Mesodermal cell (in vitro differentiated cells): ENCODE measurements around the gene ELOA.
"Not testable (repeated sequence)": the region's sequence is repeated elsewhere in the genome, so short reads cannot be mapped to it uniquely, and the experiment has no call there.

Experiments
- H3K27ac ChIP-seq: 2 replicates; pipeline ENCODE4 v1.7.0; 2013; ENCODE audit warnings: mild to moderate bottlenecking, low read depth, low read length, moderate library complexity; ENCODE audit not compliant: severe bottlenecking
- H3K36me3 ChIP-seq: 2 replicates; pipeline ENCODE4 v1.7.1; 2013; ENCODE audit warnings: mild to moderate bottlenecking, low read length, moderate library complexity; ENCODE audit not compliant: control insufficient read depth, insufficient read depth
- H3K4me1 ChIP-seq: one replicate; pipeline ENCODE4 v1.7.1; 2013; ENCODE audit warnings: mild to moderate bottlenecking, low read length; ENCODE audit not compliant: insufficient read depth, control insufficient read depth, poor library complexity, severe bottlenecking
- H3K4me3 ChIP-seq: 2 replicates; pipeline ENCODE4 v1.7.0; 2013; ENCODE audit warnings: low read length, control low read depth, mild to moderate bottlenecking; ENCODE audit not compliant: insufficient read depth, poor library complexity, severe bottlenecking; ENCODE audit errors: extremely low read depth
- H3K9me3 ChIP-seq: 2 replicates; pipeline ENCODE4 v1.7.1; 2013; ENCODE audit warnings: mild to moderate bottlenecking, low read length, moderate library complexity; ENCODE audit not compliant: control insufficient read depth
- WGBS, 2 experiments: methylation state at CpG; one replicate each; pipeline ENCODE4 v1.1.5; 2013; ENCODE audit warnings: missing lambda C conversion rate in 2 of 2; ENCODE audit not compliant: insufficient coverage in 2 of 2; 5-methylcytosine and 5-hydroxymethylcytosine counted together

Gene ELOA

DNA sequence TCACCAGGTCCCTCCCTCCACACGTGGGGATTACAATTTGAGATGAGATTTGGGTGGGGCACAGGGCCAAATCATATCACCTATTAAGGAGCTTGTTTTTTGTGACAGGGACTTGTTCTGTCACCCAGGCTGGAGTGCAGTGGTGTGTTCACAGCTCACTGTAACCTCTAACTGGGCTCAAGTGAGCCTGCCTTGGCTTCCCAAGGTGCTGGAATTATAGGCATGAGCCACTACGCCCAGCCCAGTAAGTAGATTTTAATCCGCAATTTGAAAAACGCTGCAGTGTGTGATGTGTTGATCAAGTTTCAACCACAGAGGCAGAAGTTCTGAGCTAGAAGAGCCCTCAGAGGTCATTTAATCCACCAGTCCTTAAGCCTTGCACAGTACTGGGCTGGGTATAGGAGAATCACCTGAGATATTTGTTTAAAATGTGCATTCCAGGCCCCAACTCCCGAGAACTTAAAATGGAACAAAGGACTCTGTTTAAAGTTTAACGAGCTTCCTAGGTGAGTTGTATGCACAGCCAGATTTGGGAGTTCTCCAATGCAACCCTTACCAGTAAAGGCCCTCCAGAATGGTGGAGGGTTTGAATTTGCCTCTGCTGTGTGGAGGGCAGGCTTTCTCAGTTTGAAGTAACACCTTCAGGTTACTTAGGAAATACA, 38.3 kb upstream of the ELOA start:
- no peaks in the 10 kb centered on the region for H3K4me1 ChIP-seq
- H3K27ac ChIP-seq: no peak overlapping the region
- H3K9me3 ChIP-seq: no peaks in the 10 kb centered on the region
- 87 to 93% methylated on average over 4 to 5 of the region's 6 CpGs for WGBS, 2 experiments
- H3K4me3 ChIP-seq: no peak overlapping the region
- H3K36me3 ChIP-seq: peaks cover 79% of the 10 kb centered on the region

GRCh38 chr1:23709229-23709628, 34.0 kb upstream of the ELOA start:
- WGBS, 2 experiments: 100% methylated on average over 4 of the region's 4 CpGs

GRCh38 chr1:23718482-23718881, 24.8 kb upstream of the ELOA start:
- no peaks in the 10 kb centered on the region for H3K4me1 ChIP-seq
- H3K4me3 ChIP-seq: no peak overlapping the region
- WGBS, 2 experiments: 8 to 17% methylated on average over 3 of the region's 3 CpGs
- peaks cover 34% of the 10 kb centered on the region for H3K36me3 ChIP-seq
- H3K27ac ChIP-seq: no peak overlapping the region
- H3K9me3 ChIP-seq: no peaks in the 10 kb centered on the region

More at GRCh38 chr1:23709229-23709628, 34.0 kb upstream of the ELOA start:
- no peaks in the 10 kb centered on the region for H3K4me1 ChIP-seq
- no peak overlapping the region for H3K27ac ChIP-seq
- peaks cover 63% of the 10 kb centered on the region for H3K36me3 ChIP-seq
- no peaks in the 10 kb centered on the region for H3K9me3 ChIP-seq
- H3K4me3 ChIP-seq: no peak overlapping the region

DNA sequence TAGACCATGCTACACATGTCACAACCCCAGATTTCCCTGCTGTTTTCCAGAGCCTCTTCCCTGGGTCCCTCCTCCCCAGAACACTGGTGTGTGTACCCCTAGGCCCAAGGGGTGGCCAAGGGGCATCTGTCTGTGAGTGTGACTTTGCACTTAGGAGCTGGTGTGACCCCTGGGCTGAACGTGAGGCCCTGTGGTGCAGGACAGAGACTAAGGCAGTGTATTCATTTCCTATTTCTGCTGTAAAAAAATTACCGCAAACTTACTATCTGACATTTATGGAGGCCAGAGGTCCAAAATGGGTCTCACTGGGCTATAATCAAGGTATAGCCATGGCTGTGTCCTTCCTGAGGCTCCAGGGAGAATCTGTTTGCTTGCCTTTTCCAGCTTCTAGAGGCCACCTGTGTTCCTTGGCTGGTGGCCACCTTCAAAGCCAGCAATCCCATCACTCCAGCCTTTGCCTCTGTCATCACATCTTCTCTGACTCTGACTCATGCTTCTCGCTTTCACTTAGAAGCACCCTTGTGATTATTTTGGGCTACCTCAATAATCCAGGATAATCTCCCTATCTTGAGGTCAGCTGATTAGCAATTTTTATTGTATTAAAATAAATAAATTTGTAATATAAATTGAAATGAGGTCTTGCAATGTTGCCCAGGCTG, 24.0 kb upstream of the ELOA start:
- 91 to 100% methylated on average over 1 to 2 of the region's 3 CpGs for WGBS, 2 experiments
- Histone ChIP-seq H3K9me3 (no peaks in the 10 kb centered on the region), H3K4me3 (no peak overlapping the region), H3K36me3 (peaks cover 33% of the 10 kb centered on the region), H3K27ac (no peak overlapping the region), H3K4me1 (no peaks in the 10 kb centered on the region)

DNA sequence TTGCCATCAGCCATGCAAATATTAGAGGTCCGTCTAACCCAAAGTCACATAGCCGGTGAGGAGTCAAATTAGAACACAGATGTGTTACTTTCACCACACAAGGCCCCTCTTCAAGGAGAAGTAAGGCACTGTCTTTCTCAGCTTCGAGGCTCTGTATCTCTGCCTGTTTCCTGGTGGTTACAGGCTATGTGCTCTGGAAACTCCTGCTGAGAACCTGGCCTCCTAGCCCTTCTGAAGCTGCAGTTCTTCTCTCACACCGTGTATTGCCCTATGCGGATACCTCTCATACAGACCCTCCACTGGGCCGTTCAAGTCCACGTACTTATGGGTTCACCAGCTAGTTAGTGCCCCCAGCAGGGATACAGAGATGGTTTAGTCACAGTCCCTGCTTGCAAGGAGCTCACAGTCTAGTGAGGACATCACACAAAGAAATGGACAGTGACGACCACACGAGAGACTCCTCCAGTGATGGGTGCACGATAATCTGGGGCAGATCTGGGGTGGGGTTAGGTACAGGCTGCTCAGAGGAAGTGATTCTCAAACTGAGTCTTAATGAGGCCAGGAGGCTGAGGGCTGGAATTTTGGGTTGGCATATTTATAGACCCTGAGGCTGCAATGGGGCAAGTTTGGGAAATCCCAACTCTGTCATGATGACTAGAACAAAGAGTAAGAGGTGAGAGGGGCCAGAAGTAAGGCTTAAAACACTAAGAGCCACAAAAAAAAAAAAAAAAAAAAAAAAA, 22.8 kb upstream of the ELOA start:
- H3K36me3 ChIP-seq: peaks cover 24% of the 10 kb centered on the region
- H3K4me3 ChIP-seq: no peak overlapping the region
- H3K4me1 ChIP-seq: no peaks in the 10 kb centered on the region
- no peak overlapping the region for H3K27ac ChIP-seq
- no peaks in the 10 kb centered on the region for H3K9me3 ChIP-seq
- WGBS, 2 experiments: 96 to 98% methylated on average over 9 to 10 of the region's 10 CpGs

- H3K4me3 ChIP-seq: no peak overlapping the region
- H3K4me1 ChIP-seq: no peaks in the 10 kb centered on the region
- 89 to 93% methylated on average over 3 of the region's 3 CpGs for WGBS, 2 experiments
- peaks cover 15% of the 10 kb centered on the region for H3K36me3 ChIP-seq
- no peaks in the 10 kb centered on the region for H3K9me3 ChIP-seq
- no peak overlapping the region for H3K27ac ChIP-seq
Observed at GRCh38 chr1:23722652-23723051, 20.6 kb upstream of the ELOA start.

GRCh38 chr1:23726686-23727085, 16.6 kb upstream of the ELOA start:
- 100% methylated on average over 1 of the region's 2 CpGs for WGBS, 2 experiments
- H3K9me3 ChIP-seq: no peaks in the 10 kb centered on the region
- peaks cover 8% of the 10 kb centered on the region for H3K36me3 ChIP-seq
- no peak overlapping the region for H3K27ac ChIP-seq
- H3K4me3 ChIP-seq: no peak overlapping the region
- H3K4me1 ChIP-seq: no peaks in the 10 kb centered on the region

DNA sequence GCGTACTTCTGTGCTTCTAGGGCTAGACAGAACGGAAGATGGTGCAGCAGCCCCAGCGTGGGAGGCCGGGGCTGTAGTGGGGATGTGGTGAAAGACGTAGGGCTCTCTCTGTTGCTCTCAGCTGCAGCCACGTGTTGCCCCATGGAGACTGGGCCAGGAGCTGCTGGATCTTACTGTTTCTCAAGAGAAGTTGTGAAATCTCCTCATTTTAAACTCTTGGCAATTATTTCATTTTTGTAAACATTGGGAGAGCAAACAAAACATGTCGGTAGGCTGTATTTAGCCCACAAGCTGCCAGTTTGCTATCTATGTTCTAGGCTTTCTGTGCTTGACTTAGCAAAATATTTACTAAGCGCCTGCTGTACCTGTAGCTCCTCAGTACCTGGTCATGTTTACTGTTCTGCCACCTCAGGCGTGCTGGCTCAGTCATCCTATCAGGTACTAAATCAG, 15.9 kb upstream of the ELOA start:
- Histone ChIP-seq H3K36me3 (peaks cover 8% of the 10 kb centered on the region), H3K27ac (no peak overlapping the region), H3K9me3 (no peaks in the 10 kb centered on the region), H3K4me1 (no peaks in the 10 kb centered on the region), H3K4me3 (no peak overlapping the region)
- WGBS, 2 experiments: 89 to 94% methylated on average over 7 to 8 of the region's 9 CpGs

DNA sequence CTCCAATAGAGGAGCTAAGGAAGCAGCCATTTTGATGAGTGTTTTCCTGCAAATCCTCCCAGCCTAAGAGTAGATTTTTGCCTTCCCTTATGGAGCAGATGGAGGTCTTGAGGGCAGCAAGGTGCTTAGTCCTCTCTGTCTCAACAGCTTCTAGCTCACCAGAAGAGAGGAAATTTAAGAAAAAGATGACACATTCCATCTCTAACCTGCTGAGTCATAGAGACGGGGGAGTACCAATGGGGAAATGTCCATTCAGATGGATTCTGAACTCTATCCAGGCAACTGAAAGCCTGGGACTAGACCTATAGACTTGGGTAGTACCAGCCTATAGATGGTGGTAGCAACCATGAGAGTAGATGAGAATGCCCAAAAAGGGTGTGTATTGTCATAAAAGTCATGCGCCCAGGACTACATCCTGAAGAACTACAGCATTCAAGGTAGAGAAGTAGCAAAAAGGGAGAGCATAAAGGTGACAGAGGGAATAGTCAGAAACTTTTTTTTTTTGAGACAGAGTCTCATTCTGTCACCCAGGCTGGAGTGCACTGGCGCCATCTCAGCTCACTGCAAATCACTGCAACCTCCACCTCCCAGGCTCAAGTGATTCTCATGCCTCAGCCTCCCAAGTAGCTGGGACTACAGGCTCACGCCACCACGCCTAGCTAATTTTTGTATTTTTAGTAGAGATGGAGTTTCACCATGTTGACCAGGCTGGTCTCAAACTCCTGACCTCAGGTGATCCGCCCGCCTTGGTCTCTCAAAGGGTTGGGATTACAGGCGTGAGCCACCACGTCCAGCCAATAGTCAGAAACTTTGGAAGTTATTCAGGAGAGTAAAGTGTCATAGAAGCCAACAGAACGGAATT, 10.7 kb upstream of the ELOA start:
- Histone ChIP-seq H3K36me3 (peaks cover 10% of the 10 kb centered on the region), H3K4me1 (no peaks in the 10 kb centered on the region), H3K9me3 (no peaks in the 10 kb centered on the region), H3K27ac (no peak overlapping the region), H3K4me3 (no peak overlapping the region)
- WGBS, 2 experiments: 92 to 93% methylated on average over 6 to 9 of the region's 10 CpGs

GRCh38 chr1:23733281-23733680, 10.0 kb upstream of the ELOA start:
- not testable (repeated sequence) for H3K9me3 ChIP-seq, H3K4me1 ChIP-seq, H3K27ac ChIP-seq, H3K4me3 ChIP-seq
- WGBS, 2 experiments: 94 to 100% methylated on average over 1 to 4 of the region's 5 CpGs
- peaks cover 13% of the 10 kb centered on the region for H3K36me3 ChIP-seq
